HFFc6 (cell line): ENCODE results near the gene CENPV. TPM values are rescaled to one million over a fixed set of nuclear protein-coding genes. Genes with fewer than 3 reads are reported as not detected.

ENCODE experiments used
- DNase-seq: peaks from one replicate; pipeline ENCODE4 v3.0.0-alpha.2; 2018
- H3K27ac Mint-ChIP-seq: 2 replicates; pipeline ENCODE4 v1.8.0; 2020; ENCODE audit warnings: mild to moderate bottlenecking, mixed read lengths
- H3K27me3 Mint-ChIP-seq: 2 replicates; pipeline ENCODE4 v1.8.0; 2021; ENCODE audit warnings: mild to moderate bottlenecking, moderate library complexity, mixed read lengths; ENCODE audit not compliant: insufficient read depth
- H3K36me3 Mint-ChIP-seq: 2 replicates; pipeline ENCODE4 v1.8.0; 2021; ENCODE audit warnings: low read depth, mixed read lengths
- H3K4me1 Mint-ChIP-seq: 2 replicates; pipeline ENCODE4 v1.8.0; 2020; ENCODE audit warnings: low read depth, mixed read lengths
- H3K4me3 Mint-ChIP-seq: 2 replicates; pipeline ENCODE4 v1.8.0; 2020; ENCODE audit warnings: mild to moderate bottlenecking, moderate library complexity, mixed read lengths
- H3K9me3 Mint-ChIP-seq: 2 replicates; pipeline ENCODE4 v1.8.0; 2020; ENCODE audit warnings: mild to moderate bottlenecking, mixed read lengths
- CTCF ChIP-seq: fragments of 200-600 bp; sonication (generic); IDR thresholded peaks from 2 replicates; pipeline ENCODE4 v1.5.0; 2021; ENCODE audit warnings: antibody characterized with exemption, mild to moderate bottlenecking
- total RNA-seq, 6 experiments: library from RNA; stranded (reverse); fragmentation: NEBNext Ultra II Directional; extraction: Animal tissue kit (Norgen Biotek cat#: 25700); gene quantifications; 2 replicates in 1 of 6; 3 replicates in 5 of 6; pipeline ENCODE4 v1.2.3, GENCODE V29; 2021

The CENPV gene
- total RNA-seq, 6 experiments from 2014 or later = 12.2 to 22.4 (median 15.2) TPM

GRCh38 chr17:16339402-16339801 is 13.9 kb downstream of the CENPV start:
- Mint-ChIP-seq H3K4me3 (no peak overlapping the region), H3K36me3 (0 out of 2 replicates have a peak, but pooled peaks cover 9% of the 10 kb centered on the region), H3K4me1 (0 out of 2 replicates have a peak, but pooled peaks cover 9% of the 10 kb centered on the region), H3K9me3 (no peaks in the 10 kb centered on the region), H3K27ac (no peak overlapping the region), H3K27me3 (no peaks in the 10 kb centered on the region; the same call in 1 of the 2 replicates)
- TF ChIP-seq CTCF = no peak
- DNase-seq = no peak

- H3K4me3 Mint-ChIP-seq = no peak overlapping the region
- H3K36me3 Mint-ChIP-seq = 0 out of 2 replicates have a peak, but pooled peaks cover 5% of the 10 kb centered on the region
- DNase-seq = no peak
- no peak for TF ChIP-seq CTCF
- no peaks in the 10 kb centered on the region for H3K9me3 Mint-ChIP-seq
- no peak overlapping the region for H3K27ac Mint-ChIP-seq
- H3K4me1 Mint-ChIP-seq = 0 out of 2 replicates have a peak, but pooled peaks cover 9% of the 10 kb centered on the region
- H3K27me3 Mint-ChIP-seq = no peaks in the 10 kb centered on the region; the same call in 1 of the 2 replicates
Measured at GRCh38 chr17:16338391-16338790, 14.9 kb downstream of the CENPV start.

- H3K4me3 Mint-ChIP-seq = no peak overlapping the region; the same call in 1 of the 2 replicates
Measured at GRCh38 chr17:16329519-16330271, 23.6 kb downstream of the CENPV start.

GRCh38 chr17:16328997-16329396 is 24.3 kb downstream of the CENPV start:
- TF ChIP-seq CTCF = peak; percentile 22
- Mint-ChIP-seq H3K36me3 (peaks cover 10% of the 10 kb centered on the region), H3K4me3 (no peak overlapping the region), H3K4me1 (peaks cover 13% of the 10 kb centered on the region), H3K27me3 (no peaks in the 10 kb centered on the region; the same call in 1 of the 2 replicates), H3K9me3 (no peaks in the 10 kb centered on the region), H3K27ac (no peak overlapping the region)
- DNase-seq = no peak

More at GRCh38 chr17:16329519-16330271, 23.6 kb downstream of the CENPV start:
- H3K27me3 Mint-ChIP-seq = no peaks in the 10 kb centered on the region; the same call in 1 of the 2 replicates
- peak overlapping the region; percentile 1; the same call in 1 of the 2 replicates for H3K27ac Mint-ChIP-seq
- H3K9me3 Mint-ChIP-seq = no peaks in the 10 kb centered on the region
- peaks cover 10% of the 10 kb centered on the region for H3K36me3 Mint-ChIP-seq
- no peak for TF ChIP-seq CTCF
- peak; percentile 17 for DNase-seq
- H3K4me1 Mint-ChIP-seq = peaks cover 13% of the 10 kb centered on the region

GRCh38 chr17:16327018-16327417 is 26.3 kb downstream of the CENPV start:
- Mint-ChIP-seq H3K36me3 (peaks cover 10% of the 10 kb centered on the region), H3K9me3 (no peaks in the 10 kb centered on the region), H3K4me1 (peaks cover 25% of the 10 kb centered on the region), H3K27me3 (peaks cover 1% of the 10 kb centered on the region; the same call in 1 of the 2 replicates), H3K4me3 (no peak overlapping the region), H3K27ac (no peak overlapping the region)
- TF ChIP-seq CTCF = no peak
- DNase-seq = no peak
